GM19452 (cell line): ENCODE measurements around the gene CHCHD6.

Source experiments
- ATAC-seq: cut with Tn5 transposase; IDR thresholded peaks from one replicate; pipeline ENCODE4 v1.9.1; 2021; ENCODE audit not compliant: unreplicated experiment

Gene CHCHD6

GRCh38 chr3:126857928-126858327, 153.9 kb downstream of the CHCHD6 start:
- ATAC-seq, result no peak

GRCh38 chr3:126858401-126858800, 154.4 kb downstream of the CHCHD6 start:
- ATAC-seq, result no peak

- no peak for ATAC-seq
Observed at GRCh38 chr3:126858887-126859286, 154.8 kb downstream of the CHCHD6 start.

GRCh38 chr3:126859415-126860246, 155.6 kb downstream of the CHCHD6 start:
- no peak for ATAC-seq

DNA sequence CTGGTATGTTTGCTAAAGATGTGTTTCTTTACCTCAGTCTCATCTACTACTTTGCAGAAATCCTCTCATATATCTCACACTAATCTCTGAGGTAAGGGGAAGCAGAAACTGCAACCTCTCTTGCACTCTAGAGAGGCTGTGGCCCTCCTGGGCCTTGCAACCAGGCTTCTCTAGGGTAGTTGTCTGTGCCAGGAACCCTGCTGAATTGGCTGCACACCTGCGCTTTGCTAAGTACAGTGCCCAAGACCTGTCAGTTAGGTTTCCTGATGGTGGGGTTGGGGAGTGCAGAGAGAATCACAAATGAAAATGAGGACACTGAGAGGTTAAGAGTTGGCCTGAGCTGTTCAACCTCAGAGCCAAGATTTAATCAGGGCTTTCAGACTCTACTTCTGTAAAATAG, 161.7 kb downstream of the CHCHD6 start:
- ATAC-seq, result no peak

- ATAC-seq, result no peak
Observed at GRCh38 chr3:126866175-126866759, 162.2 kb downstream of the CHCHD6 start.

DNA sequence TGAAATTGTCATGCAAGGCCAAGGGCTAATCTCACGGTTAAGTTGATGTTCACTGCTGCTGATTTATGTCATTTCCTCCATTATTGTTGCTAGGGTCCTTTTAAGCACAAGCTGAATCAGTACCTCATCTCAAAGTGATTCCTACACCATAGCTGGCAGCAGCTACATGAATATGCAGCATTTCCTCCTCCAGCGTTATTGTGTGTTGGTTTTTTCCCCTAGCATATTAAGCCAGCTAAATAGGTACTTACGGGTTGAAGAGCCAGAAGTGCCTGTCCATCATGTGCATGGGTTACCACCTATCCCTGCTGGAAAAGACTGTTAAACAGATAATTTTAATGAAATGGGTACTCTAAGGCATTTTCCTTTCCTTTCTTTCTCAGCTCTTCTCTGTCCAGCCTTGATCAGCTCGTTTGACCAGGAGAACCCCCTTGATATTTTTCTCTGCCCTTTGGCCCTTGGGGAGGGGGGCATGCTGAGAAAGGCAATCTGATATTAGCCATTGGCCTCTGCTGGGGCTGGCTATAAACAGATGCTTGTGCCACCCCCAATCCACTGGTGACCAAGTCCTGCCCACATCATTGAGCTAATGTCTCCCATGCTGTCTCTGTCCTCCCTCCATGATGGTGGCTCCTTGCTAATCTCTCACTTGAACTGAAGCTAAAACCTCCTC, 163.3 kb downstream of the CHCHD6 start:
- no peak for ATAC-seq

GRCh38 chr3:126867863-126868200, 163.8 kb downstream of the CHCHD6 start:
- no peak for ATAC-seq

GRCh38 chr3:126870608-126871210, 166.7 kb downstream of the CHCHD6 start:
- no peak for ATAC-seq

- no peak for ATAC-seq
Observed at GRCh38 chr3:126872701-126873342, 168.8 kb downstream of the CHCHD6 start.

- ATAC-seq, result no peak
Observed at GRCh38 chr3:126873416-126873815, 169.4 kb downstream of the CHCHD6 start.

DNA sequence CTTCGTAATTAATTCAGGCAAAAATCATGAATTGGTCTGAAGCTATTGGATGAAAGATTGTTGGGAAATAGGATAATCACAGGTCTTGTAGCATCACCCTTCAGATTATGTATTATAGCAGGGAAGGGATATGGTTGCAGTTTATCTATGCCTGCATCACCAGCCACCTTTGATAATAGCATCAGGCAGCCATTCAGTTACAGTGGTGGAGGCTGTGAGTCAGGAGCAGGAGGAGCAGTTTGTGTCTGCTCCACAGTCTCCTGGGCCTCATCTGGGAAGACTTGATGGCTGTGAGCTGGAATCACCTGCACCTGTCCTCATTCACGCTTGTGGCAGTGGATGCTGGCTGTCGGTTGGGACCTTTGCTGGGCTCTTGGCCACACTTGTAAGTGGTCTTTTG, 174.6 kb downstream of the CHCHD6 start:
- ATAC-seq, result no peak

- ATAC-seq, result no peak
Observed at GRCh38 chr3:126880901-126881300, 176.9 kb downstream of the CHCHD6 start.

- ATAC-seq, result no peak
Observed at GRCh38 chr3:126881861-126882260, 177.8 kb downstream of the CHCHD6 start.

GRCh38 chr3:126883241-126883640, 179.2 kb downstream of the CHCHD6 start:
- no peak for ATAC-seq

DNA sequence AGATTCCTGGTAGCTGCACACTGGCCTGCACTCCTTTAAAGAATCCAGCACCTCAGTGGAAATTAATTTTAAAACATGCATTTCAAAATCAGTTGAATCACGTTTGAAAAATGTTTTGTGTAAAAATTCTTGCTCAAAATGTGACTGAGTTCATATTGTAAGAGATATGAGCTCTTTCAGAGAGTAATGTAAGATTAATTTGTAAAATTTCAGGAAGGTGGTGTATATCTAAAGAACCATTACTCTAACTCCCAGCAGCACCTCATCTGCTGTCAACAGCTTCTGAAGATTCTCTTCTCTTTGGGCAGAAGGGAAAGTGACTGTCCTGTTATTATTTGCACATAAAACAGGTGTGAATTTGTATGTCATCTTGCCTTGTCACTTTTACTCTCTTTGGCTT, 181.4 kb downstream of the CHCHD6 start:
- no peak for ATAC-seq

DNA sequence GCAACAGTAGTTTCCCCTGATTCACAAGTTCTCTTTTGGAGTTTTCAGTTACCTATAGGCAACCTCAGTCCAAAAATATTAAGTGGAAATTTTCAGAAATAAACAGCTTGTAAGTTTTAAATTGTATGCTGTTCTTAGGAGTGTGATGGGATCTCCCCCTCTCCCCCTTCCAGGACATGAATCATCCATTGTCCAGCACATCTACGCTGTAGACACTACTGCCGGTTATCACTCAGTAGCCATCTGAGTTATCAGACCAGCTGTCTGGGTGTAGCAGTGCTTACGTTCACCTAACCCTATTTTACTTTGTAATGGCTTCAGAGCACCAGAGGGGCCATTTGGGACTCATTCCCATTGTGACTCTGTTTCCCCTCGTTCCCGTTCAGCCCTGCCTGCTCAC, 182.2 kb downstream of the CHCHD6 start:
- no peak for ATAC-seq

DNA sequence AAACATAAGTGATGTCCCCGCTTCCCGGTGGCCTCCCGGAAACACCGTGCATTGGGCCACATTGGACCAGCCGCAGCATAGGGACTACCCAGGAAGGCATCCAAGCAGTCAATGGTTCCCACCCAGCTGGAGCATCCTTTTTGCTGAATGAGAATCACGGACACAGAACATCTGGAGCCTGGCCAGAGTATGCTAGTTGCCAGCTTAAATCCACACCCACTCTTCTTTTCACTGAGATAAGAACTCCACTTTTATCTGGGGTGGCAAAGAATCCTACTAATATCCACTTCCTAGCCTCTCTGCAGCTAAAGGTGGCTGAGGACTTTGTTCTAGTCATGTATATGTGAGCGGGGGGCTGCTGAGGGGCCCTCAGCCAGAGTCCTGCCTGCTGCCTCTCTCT, 183.6 kb downstream of the CHCHD6 start:
- ATAC-seq, result no peak

GRCh38 chr3:126888186-126888760, 184.2 kb downstream of the CHCHD6 start:
- ATAC-seq, result no peak

- no peak for ATAC-seq
Observed at GRCh38 chr3:126889276-126890201, 185.5 kb downstream of the CHCHD6 start.
